A673 (cell line): ENCODE results near the gene LY6G5B. TPM values are rescaled to one million over a fixed set of nuclear protein-coding genes. Genes with fewer than 3 reads are reported as not detected.

Source experiments
- BruUV-seq: library from RNA; stranded (reverse); fragments of 400-500 nt; replicated peaks from 2 replicates; lab custom pipeline; 2021; lab: Mats Ljungman, UMichigan
- CTCF ChIA-PET: fragments of 300-600 bp; sonication (Branson Sonifier 250); formaldehyde crosslinking; loops from one replicate; lab custom pipeline; 2022; ENCODE audit warnings: antibody characterized with exemption; lab: Charles Lee
- POLR2A ChIA-PET: fragments of 300-600 bp; sonication (Branson Sonifier 250); formaldehyde crosslinking; loops from one replicate; lab custom pipeline; 2022; ENCODE audit warnings: antibody characterized with exemption; ENCODE audit not compliant: low non-redundant PET; lab: Charles Lee
- DNase-seq: peaks from one replicate; pipeline ENCODE4 v3.0.0-alpha.2; 2015; ENCODE audit warnings: low spot score
- H3K27ac ChIP-seq: fragments of 200-600 bp; sonication (generic); 2 replicates; pipeline ENCODE4 v1.5.1; 2016; ENCODE audit warnings: mixed run types, low read depth, mild to moderate bottlenecking, mixed read lengths, antibody characterized with exemption, low read length; ENCODE audit not compliant: poor library complexity, severe bottlenecking
- H3K27me3 ChIP-seq: fragments of 200-600 bp; sonication (generic); replicated peaks from 2 replicates; pipeline ENCODE4 v1.6.1; 2017; ENCODE audit warnings: mixed run types, low read depth, mild to moderate bottlenecking, mixed read lengths, antibody characterized with exemption, low read length; ENCODE audit not compliant: insufficient read depth, poor library complexity
- H3K36me3 ChIP-seq: fragments of 200-600 bp; sonication (generic); 2 replicates; pipeline ENCODE4 v1.6.1; 2016; ENCODE audit warnings: mixed run types, mild to moderate bottlenecking, mixed read lengths, antibody characterized with exemption, low read length; ENCODE audit not compliant: insufficient read depth, poor library complexity, severe bottlenecking
- H3K4me1 ChIP-seq: fragments of 200-600 bp; sonication (generic); 2 replicates; pipeline ENCODE4 v1.6.1; 2017; ENCODE audit warnings: mixed run types, mild to moderate bottlenecking, mixed read lengths, antibody characterized with exemption, low read length; ENCODE audit not compliant: insufficient read depth, poor library complexity, severe bottlenecking
- H3K4me3 ChIP-seq: fragments of 200-600 bp; sonication (generic); 2 replicates; pipeline ENCODE4 v1.5.1; 2016; ENCODE audit warnings: low read depth, mixed run types, mild to moderate bottlenecking, mixed read lengths, low read length; ENCODE audit not compliant: poor library complexity, severe bottlenecking
- H3K9me3 ChIP-seq: fragments of 200-600 bp; sonication (generic); 2 replicates; pipeline ENCODE4 v1.6.1; 2016; ENCODE audit warnings: mixed run types, low read depth, mild to moderate bottlenecking, mixed read lengths, antibody characterized with exemption, low read length; ENCODE audit not compliant: poor library complexity, severe bottlenecking
- EZH2 ChIP-seq: fragments of 200-600 bp; sonication (generic); IDR thresholded peaks from 2 replicates; pipeline ENCODE4 v1.6.1; 2017; ENCODE audit warnings: borderline replicate concordance, low read depth, mild to moderate bottlenecking, mixed read lengths, antibody characterized with exemption, low read length; ENCODE audit not compliant: poor library complexity, severe bottlenecking
- intact Hi-C: fragments of 100-400 bp; cut with micrococcal nuclease; formaldehyde crosslinking; loops from one replicate; pipeline ENCODE4 v1.10.0; 2022; ENCODE audit not compliant: unreplicated experiment
- total RNA-seq: library from RNA; stranded (reverse); gene quantifications from 2 replicates; pipeline ENCODE4 v1.2.3, GENCODE V29; 2021
- TF ChIP-seq, protein P1 (sequence below): fragments of 300-800, 200-600 bp; sonication (generic); conservative IDR thresholded peaks from 2 replicates; pipeline ENCODE4 v1.5.1; 2017; ENCODE audit warnings: low read depth, mild to moderate bottlenecking, antibody characterized with exemption, low read length, moderate library complexity, mixed read lengths

The LY6G5B gene
- total RNA-seq, 1 experiment from 2014 or later = 18.9 TPM

DNA sequence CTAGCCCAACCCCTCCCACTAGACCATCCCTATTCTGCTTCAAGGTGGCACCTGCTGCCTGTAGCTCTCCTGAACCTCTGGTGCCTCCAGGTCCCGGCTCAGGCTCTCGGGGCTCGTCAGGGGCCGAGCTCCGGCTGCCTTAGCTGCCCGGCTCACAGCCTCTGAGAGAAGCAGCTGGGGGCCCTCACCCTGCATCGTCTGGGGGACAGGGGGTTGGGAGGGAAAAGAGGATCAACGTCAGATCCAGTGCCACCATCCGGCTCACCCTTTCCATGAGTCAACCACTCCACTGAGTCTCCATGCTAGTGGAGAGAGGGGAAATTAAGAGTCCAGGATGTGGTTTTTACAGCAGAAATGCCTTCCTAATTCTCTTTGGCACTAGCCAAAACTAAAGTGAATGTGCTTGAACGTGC lies 30.3 kb upstream of the LY6G5B start:
- TF ChIP-seq EZH2 = no peak
- TF ChIP-seq, protein P1, sequence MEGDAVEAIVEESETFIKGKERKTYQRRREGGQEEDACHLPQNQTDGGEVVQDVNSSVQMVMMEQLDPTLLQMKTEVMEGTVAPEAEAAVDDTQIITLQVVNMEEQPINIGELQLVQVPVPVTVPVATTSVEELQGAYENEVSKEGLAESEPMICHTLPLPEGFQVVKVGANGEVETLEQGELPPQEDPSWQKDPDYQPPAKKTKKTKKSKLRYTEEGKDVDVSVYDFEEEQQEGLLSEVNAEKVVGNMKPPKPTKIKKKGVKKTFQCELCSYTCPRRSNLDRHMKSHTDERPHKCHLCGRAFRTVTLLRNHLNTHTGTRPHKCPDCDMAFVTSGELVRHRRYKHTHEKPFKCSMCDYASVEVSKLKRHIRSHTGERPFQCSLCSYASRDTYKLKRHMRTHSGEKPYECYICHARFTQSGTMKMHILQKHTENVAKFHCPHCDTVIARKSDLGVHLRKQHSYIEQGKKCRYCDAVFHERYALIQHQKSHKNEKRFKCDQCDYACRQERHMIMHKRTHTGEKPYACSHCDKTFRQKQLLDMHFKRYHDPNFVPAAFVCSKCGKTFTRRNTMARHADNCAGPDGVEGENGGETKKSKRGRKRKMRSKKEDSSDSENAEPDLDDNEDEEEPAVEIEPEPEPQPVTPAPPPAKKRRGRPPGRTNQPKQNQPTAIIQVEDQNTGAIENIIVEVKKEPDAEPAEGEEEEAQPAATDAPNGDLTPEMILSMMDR = no peak
- intact Hi-C loops = no loop called here
- BruUV-seq = no TSS peak
- Histone ChIP-seq H3K36me3 (peaks cover 95% of the 10 kb centered on the region), H3K4me1 (no peaks in the 10 kb centered on the region), H3K27me3 (no peaks in the 10 kb centered on the region), H3K4me3 (no peak overlapping the region), H3K9me3 (no peaks in the 10 kb centered on the region), H3K27ac (no peak overlapping the region)
- ChIA-PET POLR2A (no interaction called here), CTCF (no interaction called here)
- DNase-seq = no peak

GRCh38 chr6:31640612-31641011 lies 29.2 kb upstream of the LY6G5B start:
- Histone ChIP-seq H3K9me3 (no peaks in the 10 kb centered on the region), H3K27me3 (no peaks in the 10 kb centered on the region), H3K27ac (no peak overlapping the region), H3K36me3 (peaks cover 95% of the 10 kb centered on the region), H3K4me3 (no peak overlapping the region), H3K4me1 (no peaks in the 10 kb centered on the region)
- TF ChIP-seq, protein P1 = no peak
- no peak for TF ChIP-seq EZH2
- intact Hi-C loops = no loop called here
- no peak for DNase-seq
- TSS peak; percentile 80 for BruUV-seq
- ChIA-PET CTCF (no interaction called here), POLR2A (interaction anchor here (0.6 to 0.8 kb wide), 2 partner anchors 14 to 329 kb away, joined by 3 read pairs; no protein-coding TSS in a partner anchor)

DNA sequence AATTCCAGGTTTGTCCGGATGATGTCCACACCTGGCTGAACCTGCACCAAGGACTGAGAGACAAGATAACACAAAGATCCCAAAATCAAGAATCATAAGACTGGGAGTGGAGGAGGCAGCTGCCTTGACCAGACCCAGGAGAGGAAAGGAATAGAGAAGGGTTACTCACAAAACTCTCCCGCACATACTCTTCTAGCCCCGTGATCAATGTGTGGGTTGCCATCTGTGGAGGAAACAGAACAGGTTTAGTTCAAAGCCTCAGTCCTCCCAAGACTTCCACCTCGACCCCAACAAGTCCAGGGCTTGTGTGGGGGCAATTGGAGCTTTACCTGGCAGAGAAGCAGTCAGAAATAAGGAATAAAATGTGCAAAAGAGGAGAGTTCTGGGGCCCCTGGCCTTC lies 28.4 kb upstream of the LY6G5B start:
- Histone ChIP-seq H3K27me3 (no peaks in the 10 kb centered on the region), H3K36me3 (peaks cover 90% of the 10 kb centered on the region), H3K4me1 (no peaks in the 10 kb centered on the region), H3K9me3 (no peaks in the 10 kb centered on the region), H3K4me3 (no peak overlapping the region), H3K27ac (no peak overlapping the region)
- CTCF ChIA-PET = no interaction called here
- BruUV-seq = no TSS peak
- intact Hi-C loops = no loop called here
- POLR2A ChIA-PET = no interaction called here
- TF ChIP-seq, protein P1 = no peak
- TF ChIP-seq EZH2 = no peak
- DNase-seq = no peak
